ENCODE data around the gene LMF1.

DNA sequence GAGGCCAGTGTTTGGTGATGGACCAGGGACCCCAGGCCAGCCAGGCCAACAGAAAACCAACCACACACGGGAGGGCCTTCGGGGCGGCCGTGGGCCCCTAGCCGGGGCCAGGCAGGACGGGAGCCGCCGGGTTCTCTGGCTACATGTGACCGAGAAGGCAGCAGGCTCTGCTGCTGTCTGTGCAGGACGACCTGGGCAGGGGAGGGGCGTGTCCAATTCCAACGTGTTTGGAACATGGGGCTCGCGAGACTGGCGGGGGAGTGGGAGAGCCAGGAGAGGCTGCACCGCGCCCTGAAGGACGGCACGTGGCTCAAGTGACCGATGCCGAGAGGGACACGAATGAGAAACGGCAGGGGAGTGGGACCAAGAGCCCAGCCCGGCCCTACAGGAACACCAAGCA, 75.4 kb downstream of the LMF1 start:
- TF ChIP-seq, protein P1, sequence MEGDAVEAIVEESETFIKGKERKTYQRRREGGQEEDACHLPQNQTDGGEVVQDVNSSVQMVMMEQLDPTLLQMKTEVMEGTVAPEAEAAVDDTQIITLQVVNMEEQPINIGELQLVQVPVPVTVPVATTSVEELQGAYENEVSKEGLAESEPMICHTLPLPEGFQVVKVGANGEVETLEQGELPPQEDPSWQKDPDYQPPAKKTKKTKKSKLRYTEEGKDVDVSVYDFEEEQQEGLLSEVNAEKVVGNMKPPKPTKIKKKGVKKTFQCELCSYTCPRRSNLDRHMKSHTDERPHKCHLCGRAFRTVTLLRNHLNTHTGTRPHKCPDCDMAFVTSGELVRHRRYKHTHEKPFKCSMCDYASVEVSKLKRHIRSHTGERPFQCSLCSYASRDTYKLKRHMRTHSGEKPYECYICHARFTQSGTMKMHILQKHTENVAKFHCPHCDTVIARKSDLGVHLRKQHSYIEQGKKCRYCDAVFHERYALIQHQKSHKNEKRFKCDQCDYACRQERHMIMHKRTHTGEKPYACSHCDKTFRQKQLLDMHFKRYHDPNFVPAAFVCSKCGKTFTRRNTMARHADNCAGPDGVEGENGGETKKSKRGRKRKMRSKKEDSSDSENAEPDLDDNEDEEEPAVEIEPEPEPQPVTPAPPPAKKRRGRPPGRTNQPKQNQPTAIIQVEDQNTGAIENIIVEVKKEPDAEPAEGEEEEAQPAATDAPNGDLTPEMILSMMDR (conservative IDR thresholded peaks at IDR 0.05; ENCODE audit: low read depth, low read length) = no peak
- TF ChIP-seq EZH2 (IDR thresholded peaks at IDR 0.05; ENCODE audit: low read length, unreplicated experiment) (no peak), EZH2phosphoT487 (IDR thresholded peaks at IDR 0.05; ENCODE audit: borderline replicate concordance, low read length) (no peak)
